NT2/D1 (cell line): ENCODE data around the gene COG1.

Source experiments
- SUZ12 ChIP-seq: IDR thresholded peaks from 2 replicates; pipeline ENCODE4 v1.6.1; 2011; ENCODE audit not compliant: insufficient read length, insufficient read depth; ENCODE audit errors: extremely low read depth
- YY1 ChIP-seq: IDR thresholded peaks from 2 replicates; pipeline ENCODE4 v1.6.1; 2011; ENCODE audit not compliant: insufficient read length, insufficient read depth

GRCh38 chr17:73224663-73225305 is 31.9 kb downstream of the COG1 start:
- TF ChIP-seq SUZ12: no peak
- TF ChIP-seq YY1: no peak
